ENCODE data around the gene MYCN.
A peak's percentile ranks its signal among the peaks of the same experiment; 100 is the strongest.

The MYCN gene

DNA sequence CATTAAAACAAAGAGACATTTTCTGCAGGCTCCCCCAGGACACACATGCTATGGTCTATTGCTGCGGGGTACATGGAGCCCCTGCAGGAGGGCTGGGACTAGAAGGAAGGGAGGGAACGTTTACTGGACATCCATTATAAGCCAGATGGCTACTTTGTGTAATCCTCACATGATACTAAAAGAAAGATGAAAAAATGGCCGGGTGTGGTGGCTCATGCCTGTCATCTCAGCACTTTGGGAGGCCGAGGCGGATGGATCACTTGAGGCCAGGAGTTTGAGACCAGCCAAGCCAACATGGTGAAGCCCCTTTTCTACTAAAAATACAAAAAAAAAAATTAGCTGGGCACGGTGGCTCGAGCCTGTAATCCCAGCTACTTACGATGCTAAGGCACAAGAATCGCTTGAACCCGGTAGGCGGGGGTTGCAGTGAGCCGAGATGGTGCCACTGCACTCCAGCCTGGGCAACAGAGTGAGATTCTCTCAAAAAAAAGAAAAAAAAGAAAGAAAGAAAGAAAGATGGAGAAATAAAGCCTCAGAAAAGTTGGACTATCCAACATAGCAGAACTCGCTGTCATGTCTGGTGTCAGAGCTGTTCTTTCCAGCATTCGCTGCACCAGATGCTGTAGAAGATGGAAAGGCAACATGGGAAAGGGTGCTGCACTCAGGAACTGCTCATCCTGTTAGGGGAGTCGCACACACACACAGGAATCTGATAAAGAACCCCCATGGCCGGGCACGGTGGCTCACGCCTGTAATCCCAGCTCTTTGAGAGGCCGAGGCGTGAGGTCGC is 7.8 kb upstream of the MYCN start:
- DNase-seq: no peak

DNA sequence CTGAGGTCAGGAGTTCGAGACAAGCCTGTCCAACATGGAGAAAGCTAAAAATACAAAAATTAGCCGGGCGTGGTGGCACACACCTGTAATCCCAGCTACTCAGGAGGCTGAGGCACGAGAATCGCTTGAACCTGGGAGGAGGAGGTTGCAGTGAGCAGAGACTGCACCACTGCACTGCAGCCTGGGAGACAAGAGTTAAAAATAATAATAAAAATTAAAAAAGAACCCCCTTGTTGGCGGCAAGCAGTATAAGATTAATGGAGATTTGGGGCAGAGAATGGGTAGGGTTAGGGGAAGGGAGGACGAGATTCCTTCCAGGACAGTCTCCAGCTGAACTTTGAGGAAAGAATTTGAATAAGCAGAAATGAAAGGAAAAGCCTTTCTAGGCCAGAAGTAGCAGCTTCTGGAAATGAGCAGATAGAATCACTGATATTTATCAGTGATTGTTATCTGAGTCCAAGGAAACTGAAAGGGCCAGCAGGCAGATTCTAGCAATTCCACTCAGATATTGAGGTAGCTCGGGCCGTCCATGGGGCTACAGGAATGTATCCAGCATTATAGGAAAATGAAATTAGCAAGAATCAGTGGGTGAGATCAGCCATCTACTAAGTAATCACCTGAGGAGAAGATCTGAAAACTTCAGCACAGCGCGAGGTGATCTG is 7.0 kb upstream of the MYCN start:
- DNase-seq: no peak

DNA sequence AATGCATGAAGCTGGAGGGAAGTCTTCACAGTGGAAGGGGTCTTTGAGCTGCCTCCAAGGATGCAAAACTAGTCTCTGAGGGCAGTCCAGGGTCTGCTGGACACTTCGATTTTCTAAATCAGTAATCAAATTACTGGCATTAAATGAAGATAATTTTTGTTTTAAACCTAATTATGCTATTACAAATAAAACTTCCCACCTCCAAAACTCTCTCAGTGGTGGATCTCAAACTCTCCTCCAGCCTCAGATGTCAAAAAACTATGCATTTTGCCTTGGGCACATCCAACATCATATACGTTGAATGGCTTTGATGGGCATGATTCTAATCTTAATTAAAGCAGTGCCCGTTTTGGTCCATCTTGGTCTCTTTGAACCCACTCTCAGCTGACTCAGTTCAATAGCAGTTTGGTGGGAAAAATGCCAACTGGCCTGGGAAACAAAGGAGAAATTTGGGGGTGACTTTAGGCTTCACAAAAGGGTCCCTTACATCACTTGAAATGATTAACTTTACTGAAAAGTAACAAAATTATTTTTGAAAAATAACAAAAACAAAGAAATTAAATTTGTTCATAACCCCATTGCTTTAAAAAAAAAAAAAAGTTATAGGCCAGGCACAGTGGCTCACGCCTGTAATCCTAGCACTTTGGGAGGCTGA is 5.9 kb upstream of the MYCN start:
- DNase-seq: no peak

DNA sequence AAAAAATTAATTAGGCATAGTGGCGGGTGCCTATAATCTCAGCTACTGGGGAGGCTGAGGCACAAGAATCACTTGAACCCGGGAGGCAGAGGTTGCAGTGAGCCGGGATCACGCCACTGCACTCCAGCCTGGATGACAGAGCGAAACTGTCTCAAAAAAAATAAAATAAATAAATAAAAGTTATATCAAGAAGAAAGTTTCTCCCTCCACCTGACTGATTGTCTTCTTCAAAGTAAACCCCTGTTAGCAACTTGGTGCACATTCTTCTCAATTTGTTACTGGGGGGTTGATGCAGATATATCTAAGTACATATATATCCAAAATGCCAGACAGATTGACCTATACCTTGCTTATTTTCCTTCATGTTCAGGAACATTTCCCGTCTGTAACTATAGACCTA is 5.2 kb upstream of the MYCN start:
- DNase-seq: no peak

DNA sequence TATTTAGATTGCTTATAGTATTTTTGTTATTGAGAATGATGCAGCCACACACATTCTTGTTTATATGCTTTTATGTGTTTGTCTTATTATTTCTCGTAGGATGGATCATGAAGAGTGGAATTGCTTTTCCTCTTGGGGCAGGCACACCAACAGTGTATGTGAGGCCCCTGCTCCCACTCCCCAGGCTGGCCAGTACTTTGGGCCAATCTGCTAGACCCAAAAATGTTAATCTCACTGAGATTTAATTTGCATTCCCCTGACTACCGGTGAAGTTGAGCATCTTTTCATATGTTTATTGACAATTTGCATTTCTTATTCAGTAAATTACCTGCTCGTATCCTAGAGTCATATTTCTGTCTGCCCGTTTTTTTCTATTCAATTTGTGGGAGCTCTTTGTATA is 4.7 kb upstream of the MYCN start:
- DNase-seq: no peak

DNA sequence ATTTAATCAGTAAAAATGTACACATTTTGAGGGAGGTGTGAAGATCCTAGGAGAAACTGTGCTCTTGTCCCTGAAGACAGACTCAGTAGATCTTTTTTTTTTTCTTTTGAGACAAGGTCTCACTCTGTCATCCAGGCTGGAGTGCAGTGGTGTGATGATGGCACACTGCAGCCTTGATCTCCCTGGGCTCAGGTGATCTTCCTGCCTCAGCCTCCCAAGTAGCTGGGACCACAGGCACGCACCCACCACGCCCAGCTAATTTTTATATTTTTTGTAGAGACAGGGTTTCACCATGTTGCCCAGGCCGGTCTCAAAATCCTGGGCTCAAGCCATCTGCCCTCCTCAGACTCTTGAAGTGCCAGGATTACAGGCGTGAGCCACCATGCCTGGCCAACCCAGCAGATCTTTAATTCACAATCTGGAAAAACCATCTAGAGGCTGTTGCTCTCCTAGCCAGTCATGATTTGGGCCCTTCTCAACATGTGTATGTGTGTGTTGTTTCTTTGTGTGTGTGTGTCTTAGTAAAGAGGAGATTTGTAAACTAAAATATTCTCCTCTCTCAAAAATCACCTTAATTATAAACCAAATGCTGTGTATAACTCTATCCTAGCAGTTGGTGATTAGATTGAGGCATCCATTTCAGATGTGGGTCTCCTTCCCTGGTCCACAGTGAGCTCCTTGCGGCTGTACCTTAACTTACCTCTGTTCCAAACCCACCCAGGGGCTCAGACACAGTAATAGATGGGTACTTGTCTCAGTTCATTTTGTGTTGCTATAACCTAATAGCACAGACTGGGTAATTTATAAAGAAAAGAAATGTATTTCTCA is 3.9 kb upstream of the MYCN start:
- no peak for DNase-seq

DNA sequence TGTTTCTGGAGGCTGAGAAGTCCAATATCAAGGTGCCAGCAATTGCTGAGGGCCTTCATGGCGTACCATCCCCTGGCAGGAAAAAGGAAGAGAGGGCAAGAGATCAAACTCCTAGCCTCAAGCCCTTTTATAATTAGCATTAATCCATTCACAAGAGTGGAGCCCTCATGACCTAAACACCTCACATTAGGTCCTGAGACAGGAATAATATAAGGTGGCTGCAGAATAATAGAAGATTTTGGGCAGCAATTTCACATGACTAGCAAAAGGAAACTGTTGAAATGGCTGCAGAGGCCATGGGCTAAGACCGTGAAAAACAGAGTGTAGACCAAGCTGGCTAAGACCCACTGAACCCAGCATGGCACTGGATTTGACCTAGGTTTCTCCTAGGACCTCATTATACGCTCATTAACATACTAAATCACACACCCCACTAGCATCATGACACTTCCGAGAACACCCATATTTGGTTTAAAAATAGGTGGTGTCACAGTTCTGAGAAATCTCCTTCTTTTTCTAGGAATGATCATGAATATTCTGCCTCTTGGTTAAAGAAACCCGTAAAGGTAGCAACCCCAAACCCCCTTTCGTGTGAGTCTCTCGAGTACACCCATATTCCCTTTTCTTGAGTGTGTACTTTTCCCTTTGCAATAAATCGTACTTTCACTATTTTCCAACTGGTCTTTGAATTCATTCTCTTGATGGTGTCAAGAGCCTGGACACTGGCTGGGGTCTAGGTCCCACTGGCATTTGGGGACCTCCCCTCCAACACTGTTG is 3.1 kb upstream of the MYCN start:
- no peak for DNase-seq

DNA sequence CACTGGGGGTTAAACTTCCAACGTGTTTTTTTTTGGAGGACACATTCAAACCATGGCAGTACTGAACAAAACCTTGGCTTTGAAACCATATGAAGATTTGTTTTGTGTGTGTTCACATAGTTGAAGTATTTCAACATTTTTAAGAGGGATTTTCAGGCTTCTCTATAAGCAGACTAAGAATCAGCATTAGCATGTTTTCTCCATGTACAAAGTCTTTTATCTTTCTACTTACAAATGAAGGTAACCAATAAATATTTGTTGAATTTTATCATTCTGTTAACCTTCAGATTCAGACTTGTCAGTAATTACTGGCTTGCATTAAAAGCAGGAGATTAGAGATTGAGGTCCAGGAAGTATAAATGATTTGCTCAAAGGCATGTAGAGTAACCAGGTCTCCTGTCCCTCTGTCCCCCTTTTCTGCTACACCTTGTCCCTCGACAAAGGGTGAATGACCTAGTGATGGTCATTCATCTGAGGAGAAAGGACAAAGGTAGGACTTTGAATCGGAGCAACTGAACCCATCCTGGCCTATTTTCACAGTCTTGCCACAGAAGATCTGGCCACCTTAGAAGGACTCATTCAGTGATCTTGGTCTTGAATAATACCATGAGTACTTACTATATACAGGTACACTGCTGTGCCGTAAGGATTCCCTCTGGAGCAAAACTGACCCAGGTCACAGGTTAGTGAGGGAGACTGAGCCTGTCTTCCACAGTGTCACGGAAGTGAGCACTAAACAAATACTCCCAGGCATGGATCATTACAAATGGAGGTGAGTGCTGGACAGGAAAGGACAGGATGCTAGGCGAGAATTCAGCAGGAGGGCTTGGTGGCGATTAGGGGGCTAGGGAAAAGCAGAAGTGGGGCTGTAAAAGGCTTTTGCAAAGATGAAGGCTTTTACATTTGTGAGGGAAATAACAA is 2.2 kb upstream of the MYCN start:
- no peak for DNase-seq

DNA sequence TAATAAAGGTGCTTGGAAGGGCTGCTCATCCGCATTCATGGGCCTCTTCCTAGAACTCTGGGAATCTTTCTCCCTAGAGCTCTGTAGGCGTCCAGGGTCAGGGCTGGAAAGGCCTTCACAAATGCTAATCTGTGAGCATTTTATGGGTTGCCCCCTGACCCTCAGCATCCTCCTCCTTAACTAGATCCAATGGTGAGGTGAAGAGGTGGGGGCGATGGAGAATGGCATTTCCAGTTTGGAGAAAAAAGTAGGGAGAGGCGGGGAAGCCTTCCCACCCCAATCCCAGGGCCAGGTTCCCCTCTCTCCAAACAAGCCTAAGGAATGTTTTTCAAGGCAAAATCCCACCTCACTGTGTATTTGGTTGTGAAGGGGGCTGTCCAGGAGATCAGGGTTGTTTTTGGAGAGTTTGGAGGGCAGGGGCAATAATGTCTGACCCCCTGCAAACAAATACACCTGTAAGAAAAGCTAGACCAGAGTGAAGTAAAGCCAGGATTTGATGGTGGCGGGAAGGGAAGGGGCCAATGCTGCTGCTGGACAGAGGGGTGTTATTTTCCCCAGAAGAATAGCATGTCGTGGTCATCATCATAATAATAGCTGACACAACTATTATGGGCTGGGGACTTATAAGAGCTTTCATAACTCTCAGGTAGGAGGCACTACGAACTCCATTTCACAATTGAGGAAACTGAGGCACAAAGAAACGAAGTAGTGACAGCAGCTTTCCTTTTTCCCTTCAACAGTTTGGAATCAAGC is 1.4 kb upstream of the MYCN start:
- no peak for DNase-seq

DNA sequence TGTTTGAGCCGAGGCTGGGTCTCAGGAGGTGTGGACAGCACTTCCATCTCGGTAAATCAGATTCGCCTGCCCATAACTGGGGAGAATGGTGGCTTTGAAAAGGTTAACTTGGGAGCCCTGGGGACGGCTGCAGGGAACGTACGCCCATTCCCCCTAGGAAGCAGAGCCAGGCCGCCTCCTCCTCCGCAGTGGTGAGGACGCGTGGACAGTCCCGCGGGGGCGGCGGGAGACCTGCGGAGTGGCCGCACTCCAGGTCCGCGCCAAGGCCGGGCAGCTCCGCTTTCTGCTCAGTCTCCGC is 845 bp upstream of the MYCN start:
- DNase-seq: peak; percentile 42

DNA sequence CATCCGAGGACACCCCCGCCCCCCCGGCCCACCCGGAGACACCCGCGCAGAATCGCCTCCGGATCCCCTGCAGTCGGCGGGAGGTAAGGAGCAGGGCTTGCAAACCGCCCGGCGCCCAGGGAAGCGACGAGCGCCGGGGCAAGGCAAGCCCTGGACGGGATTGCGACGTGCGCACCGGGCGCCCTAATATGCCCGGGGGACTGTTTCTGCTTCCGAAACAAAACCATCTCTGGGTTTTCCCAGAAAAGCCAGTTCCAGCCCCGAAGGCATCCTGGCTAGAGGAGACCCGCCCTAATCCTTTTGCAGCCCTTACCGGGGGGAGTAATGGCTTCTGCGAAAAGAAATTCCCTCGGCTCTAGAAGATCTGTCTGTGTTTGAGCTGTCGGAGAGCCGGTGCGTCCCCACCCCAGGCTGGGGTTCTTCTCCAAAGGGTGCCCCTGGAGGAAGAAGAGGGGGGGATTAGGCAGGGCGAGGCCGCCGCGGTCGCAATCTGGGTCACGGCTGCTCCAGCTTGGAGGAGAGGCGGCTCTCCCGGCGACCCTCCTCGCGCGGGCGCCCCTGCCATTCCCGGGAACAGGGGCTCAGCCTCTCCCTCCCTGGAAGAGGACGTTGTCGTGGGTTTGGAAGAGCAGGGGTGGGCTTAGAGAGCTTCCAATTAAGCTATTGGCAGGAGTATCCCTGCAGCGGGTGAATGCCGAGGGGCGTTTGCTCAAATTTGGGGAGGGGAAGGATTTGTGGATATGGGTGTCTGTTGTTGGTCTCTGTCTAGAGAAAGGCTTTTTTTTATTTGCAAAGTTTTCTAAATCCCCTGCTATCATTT is 521 bp downstream of the MYCN start:
- no peak for DNase-seq

DNA sequence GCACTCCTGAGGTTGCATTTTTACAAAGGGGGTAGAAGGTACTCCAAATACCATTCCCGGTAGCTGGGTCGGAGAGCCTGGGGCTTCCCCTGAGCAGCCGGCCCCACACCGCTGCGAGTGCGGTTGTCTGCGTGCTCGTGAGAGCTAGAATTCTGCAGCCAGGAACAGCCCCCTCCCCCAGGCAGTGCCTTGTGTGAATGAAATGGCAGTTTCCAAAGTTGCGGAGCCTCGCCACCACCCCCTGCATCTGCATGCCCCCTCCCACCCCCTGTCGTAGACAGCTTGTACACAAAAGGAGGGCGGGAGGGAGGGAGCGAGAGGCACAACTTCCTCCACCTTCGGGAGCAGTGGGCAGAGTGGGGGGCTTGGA is 1.1 kb downstream of the MYCN start:
- DNase-seq: no peak

DNA sequence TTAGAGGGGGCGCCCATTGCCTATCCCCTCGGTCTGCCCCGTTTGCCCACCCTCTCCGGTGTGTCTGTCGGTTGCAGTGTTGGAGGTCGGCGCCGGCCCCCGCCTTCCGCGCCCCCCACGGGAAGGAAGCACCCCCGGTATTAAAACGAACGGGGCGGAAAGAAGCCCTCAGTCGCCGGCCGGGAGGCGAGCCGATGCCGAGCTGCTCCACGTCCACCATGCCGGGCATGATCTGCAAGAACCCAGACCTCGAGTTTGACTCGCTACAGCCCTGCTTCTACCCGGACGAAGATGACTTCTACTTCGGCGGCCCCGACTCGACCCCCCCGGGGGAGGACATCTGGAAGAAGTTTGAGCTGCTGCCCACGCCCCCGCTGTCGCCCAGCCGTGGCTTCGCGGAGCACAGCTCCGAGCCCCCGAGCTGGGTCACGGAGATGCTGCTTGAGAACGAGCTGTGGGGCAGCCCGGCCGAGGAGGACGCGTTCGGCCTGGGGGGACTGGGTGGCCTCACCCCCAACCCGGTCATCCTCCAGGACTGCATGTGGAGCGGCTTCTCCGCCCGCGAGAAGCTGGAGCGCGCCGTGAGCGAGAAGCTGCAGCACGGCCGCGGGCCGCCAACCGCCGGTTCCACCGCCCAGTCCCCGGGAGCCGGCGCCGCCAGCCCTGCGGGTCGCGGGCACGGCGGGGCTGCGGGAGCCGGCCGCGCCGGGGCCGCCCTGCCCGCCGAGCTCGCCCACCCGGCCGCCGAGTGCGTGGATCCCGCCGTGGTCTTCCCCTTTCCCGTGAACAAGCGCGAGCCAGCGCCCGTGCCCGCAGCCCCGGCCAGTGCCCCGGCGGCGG is 1.7 kb downstream of the MYCN start:
- DNase-seq: no peak

DNA sequence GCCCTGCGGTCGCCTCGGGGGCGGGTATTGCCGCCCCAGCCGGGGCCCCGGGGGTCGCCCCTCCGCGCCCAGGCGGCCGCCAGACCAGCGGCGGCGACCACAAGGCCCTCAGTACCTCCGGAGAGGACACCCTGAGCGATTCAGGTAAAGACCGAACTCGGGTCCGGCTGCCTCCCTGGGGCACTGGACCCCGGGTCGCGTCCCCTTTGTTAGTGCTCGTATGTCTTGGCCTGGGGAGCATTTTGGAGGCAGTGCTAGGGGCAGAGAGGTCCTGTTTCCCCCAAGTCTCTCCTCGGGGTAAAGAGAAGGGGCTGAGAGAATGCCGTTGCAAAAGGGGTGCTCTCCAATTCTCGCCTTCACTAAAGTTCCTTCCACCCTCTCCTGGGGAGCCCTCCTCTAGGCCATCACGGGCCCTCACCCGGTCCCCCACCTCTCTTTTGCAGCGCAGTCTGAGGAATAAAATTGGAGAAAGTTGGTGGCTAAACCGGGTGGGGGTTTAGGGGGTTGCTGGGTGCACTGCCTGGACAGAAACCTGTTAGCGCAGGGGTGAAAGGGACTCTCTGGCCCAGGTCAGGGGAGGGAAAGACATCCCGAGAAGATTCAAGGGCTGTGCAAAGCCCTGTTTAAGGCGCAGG is 2.5 kb downstream of the MYCN start:
- no peak for DNase-seq

DNA sequence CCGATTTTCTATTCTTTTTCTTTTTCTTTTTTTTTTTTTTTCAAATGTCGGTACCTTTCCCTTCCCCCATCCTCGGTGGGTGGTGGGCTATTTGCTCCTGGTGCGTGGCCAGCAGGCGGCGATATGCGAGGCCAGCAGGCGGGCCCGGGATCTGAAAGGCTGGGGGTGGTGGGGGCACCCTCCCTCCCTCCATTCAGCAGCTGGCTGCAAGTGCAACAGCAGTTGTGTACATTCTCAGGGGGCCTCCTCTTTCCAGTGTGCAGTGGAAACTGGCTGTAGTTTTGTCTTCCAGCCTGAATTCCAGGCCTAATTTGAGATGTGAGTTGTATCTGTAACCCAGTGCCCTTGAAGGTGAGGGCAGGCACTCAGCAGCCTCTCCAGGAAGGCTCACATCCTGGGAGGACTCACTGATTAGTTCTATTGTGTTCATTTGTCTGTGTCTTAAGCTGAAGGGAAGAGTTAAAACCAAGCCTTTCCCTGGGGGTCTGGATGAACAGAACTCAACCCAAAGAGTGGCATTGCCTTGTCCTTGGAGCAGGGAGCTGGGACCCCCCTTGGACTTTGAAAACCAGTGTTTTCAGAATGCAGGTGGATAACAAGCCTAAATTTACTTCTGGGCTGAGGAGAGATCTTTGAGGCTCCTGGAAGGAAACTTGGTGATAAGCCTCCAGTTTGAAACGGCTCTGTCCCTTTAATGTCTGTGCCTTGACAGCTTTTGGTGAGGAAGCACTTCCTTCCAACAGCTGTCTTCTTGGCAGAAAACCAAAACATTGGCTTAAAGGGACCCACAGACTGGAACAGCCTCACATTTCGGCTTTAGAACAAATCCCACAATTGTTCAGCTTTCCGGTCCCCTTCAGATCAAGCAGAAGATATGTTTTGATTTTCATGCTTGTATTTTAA is 3.3 kb downstream of the MYCN start:
- peak; percentile 15 for DNase-seq

DNA sequence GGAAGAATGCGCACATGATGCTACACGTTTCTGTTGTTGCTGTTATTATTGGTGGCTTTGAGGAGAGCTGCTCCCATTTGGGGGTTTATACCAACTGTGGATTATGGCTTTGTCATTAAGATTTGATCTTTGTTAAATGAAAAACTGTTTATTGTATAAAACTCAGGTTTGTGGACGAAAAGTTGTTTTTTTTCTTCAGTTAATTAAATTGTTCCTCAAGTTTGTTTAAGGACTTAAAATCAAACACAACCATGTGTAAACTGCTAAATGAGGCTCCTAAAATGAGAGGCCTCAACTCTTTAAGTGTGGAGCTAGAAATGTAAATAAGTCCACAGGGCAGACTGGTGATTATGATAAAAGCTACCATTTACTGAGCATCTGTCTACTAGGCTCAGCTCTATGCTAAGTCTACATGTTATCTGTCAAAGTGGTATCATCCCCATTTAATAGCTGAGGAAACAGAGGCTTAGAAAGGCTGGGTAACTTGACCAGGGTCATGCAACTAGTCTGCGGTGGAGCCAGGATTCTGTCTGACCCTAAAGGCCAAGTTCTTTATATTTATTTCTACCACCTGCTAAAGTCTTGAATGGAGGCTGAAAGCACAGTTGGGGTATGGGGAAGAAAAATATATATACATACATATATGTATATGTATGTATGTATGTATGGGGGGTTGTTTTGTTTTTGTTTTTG is 4.1 kb downstream of the MYCN start:
- no peak for DNase-seq
